Fibroblast of pulmonary artery (primary cell): ENCODE data around the gene HERC3.
A peak's percentile ranks its signal among the peaks of the same experiment; 100 is the strongest.

Experiments used
- DNase-seq: peaks from one replicate; pipeline ENCODE4 v3.0.0-alpha.2; 2010; ENCODE audit warnings: low read depth
- H3K4me3 ChIP-seq: replicated peaks from 2 replicates; pipeline ENCODE4 v1.5.1; 2011; ENCODE audit warnings: low read depth, mild to moderate bottlenecking, control low read depth, low read length, moderate library complexity
- CTCF ChIP-seq: IDR thresholded peaks from 2 replicates; pipeline ENCODE4 v1.5.1; 2011; ENCODE audit warnings: mild to moderate bottlenecking, control low read depth, low read length, inconsistent platforms; ENCODE audit errors: missing control alignments

Gene HERC3

GRCh38 chr4:88655226-88655625, 62.9 kb downstream of the HERC3 start:
- TF ChIP-seq CTCF = no peak
- DNase-seq = no peak
- no peak overlapping the region for H3K4me3 ChIP-seq

GRCh38 chr4:88659055-88659889, 67.0 kb downstream of the HERC3 start:
- no peak overlapping the region for H3K4me3 ChIP-seq
- DNase-seq = peak; percentile 83
- peak; percentile 87 for TF ChIP-seq CTCF

GRCh38 chr4:88659890-88660208, 67.6 kb downstream of the HERC3 start:
- DNase-seq = no peak
- no peak overlapping the region for H3K4me3 ChIP-seq
- no peak for TF ChIP-seq CTCF

- peak; percentile 20 for DNase-seq
- no peak overlapping the region for H3K4me3 ChIP-seq
- TF ChIP-seq CTCF = no peak
Measured at GRCh38 chr4:88660446-88661294, 68.4 kb downstream of the HERC3 start.

GRCh38 chr4:88661739-88662138, 69.5 kb downstream of the HERC3 start:
- no peak overlapping the region for H3K4me3 ChIP-seq
- peak; percentile 74 for DNase-seq
- TF ChIP-seq CTCF = no peak

- no peak overlapping the region for H3K4me3 ChIP-seq
- DNase-seq = peak; percentile 65
- TF ChIP-seq CTCF = peak; percentile 83
Measured at GRCh38 chr4:88672987-88673386, 80.7 kb downstream of the HERC3 start.
